Stimulated activated CD4-positive, alpha-beta T cell treated with anti-CD3 and anti-CD28 coated beads, TNF-alpha, amount 100 ng/mL, for 4 hours (primary cell): ENCODE data around the gene ENTREP1.

ENCODE experiments used
- DNase-seq, 3 experiments: peaks; one replicate each; pipeline ENCODE4 v3.0.0-alpha.2; 2020; ENCODE audit warnings: low read depth in 3 of 3

Gene ENTREP1

GRCh38 chr9:69364510-69365150, 39.6 kb downstream of the ENTREP1 start:
- no peak for DNase-seq

DNA sequence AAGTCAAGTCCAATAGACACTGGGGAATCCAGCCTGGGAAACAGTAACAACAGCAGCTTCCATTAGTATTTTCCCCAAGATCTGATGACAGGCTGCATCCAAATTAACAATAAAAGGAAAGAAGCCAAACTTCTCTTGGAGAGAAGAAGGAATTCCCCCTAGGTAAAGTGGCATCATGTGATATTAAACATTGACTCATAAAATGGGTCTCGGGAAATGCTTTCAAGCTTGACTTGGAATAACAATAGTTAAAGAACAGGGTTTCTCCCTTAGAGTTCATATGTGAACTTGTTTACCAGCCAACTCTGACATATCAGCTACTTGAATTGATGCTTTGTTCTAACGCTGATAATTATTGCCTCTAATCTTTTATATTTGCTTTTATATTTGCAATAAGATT, 45.4 kb downstream of the ENTREP1 start:
- DNase-seq = no peak

GRCh38 chr9:69371001-69371400, 46.0 kb downstream of the ENTREP1 start:
- no peak for DNase-seq

- DNase-seq = no peak
Observed at GRCh38 chr9:69376651-69377050, 51.6 kb downstream of the ENTREP1 start.

GRCh38 chr9:69377291-69377690, 52.3 kb downstream of the ENTREP1 start:
- DNase-seq = no peak

- no peak for DNase-seq
Observed at GRCh38 chr9:69377981-69378380, 53.0 kb downstream of the ENTREP1 start.

- DNase-seq = no peak
Observed at GRCh38 chr9:69379270-69379982, 54.4 kb downstream of the ENTREP1 start.

GRCh38 chr9:69380301-69380700, 55.3 kb downstream of the ENTREP1 start:
- no peak for DNase-seq

GRCh38 chr9:69380811-69381210, 55.8 kb downstream of the ENTREP1 start:
- no peak for DNase-seq

DNA sequence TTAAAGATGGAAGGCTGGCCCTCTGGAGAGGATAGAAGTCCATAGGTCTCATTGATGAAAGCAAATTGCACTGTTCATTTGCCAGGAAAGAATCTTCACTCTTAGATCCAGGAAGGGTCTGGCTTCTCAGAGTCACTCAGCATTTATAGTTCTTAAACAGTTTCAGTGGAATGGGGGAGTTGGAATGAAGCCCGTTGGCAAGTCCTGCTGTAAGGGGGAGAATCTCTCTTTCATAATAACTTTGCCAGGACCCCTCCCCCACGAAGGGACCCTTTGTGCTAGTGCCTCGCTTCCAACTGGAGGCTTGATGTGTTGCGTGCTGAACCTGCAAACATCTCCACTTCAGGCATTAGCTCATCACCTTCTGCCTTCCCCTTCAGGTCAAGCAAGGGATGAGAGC, 57.1 kb downstream of the ENTREP1 start:
- DNase-seq = no peak

DNA sequence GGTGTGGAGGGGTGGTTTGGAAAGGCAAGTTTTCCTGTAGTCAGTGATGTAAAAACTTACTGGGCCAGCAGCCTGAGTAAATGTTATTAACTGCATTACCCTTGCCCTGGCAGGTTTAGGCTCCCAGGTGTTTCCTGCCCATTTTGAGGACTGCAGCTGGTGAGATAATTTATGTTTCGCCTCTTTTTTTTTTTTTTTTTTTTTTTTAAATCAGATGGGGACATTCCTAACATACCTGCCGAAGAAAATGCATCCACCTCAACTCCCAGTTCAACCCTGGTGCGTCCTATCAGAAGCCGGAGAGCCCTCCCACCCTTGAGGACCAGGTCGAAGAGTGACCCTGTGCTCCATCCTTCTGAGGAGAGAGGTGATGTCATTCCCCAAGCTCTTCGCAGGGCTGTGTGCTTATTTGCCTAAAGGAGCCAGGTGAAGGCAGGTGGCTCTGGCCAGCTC, 60.6 kb downstream of the ENTREP1 start:
- DNase-seq = no peak

- no peak for DNase-seq
Observed at GRCh38 chr9:69386651-69387050, 61.6 kb downstream of the ENTREP1 start.

- no peak for DNase-seq
Observed at GRCh38 chr9:69388596-69388995, 63.6 kb downstream of the ENTREP1 start.

GRCh38 chr9:69389437-69389995, 64.5 kb downstream of the ENTREP1 start:
- DNase-seq = no peak

GRCh38 chr9:69391487-69391886, 66.5 kb downstream of the ENTREP1 start:
- DNase-seq = no peak

- DNase-seq = no peak
Observed at GRCh38 chr9:69391946-69392345, 66.9 kb downstream of the ENTREP1 start.

GRCh38 chr9:69392826-69393225, 67.8 kb downstream of the ENTREP1 start:
- no peak for DNase-seq

- DNase-seq = no peak
Observed at GRCh38 chr9:69393425-69393824, 68.4 kb downstream of the ENTREP1 start.

GRCh38 chr9:69395718-69396117, 70.7 kb downstream of the ENTREP1 start:
- no peak for DNase-seq

DNA sequence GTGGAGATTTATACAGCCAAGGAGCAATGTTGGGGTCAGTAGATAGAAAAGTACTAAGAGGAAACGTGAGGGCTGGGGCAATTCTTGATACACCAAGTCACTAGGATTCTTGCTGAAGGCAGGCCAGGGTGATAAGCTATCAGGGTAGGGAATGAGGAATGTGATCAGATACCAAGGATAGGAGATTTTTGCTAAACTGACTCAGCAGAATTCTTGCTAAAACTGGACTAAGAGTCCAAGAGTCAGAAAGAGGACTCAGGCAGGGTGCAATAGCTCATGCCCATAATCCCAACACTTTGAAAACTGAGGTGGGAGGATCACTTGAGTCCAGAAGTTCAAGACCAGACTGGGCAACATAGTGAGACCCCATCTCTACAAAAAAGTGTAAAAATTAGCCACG, 71.7 kb downstream of the ENTREP1 start:
- DNase-seq = no peak

DNA sequence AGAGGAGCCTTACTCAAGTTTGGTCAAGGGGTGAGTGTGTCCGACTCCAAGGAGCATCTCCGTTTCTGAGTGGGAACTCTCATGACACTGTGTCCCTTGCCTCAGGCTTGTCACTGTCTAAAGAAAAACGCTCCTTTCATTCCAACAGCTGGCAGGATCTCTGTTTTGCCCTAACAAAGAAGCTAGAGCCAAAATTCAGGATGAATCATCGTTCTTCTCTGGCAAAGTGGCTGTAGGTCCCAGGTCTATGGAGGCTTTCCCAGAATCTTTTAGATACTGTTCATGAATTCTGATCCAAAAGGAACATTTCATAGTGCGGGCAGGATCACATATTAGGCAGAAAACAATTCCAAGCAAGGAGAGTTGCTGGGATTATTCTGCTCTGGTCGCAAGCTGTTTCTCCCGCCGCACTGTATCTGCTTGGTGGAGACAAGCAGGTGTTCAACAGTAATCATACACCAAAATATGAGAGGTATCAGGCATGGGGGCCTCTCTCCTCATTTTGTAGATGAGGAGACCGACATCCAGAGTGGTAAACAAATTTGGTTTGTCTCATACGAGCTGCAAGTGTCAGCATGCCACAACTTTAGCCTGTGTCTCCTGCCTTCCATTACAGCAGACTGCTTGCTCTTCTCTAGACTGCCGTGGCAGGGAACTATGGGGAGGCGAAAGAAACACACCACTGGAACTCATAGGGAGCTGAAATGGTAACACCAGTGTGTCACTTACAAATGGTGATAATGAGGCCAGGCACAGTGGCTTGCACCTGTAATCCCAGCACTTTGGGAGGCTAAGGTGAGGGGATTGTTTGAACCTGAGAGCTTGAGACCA, 72.6 kb downstream of the ENTREP1 start:
- no peak for DNase-seq

DNA sequence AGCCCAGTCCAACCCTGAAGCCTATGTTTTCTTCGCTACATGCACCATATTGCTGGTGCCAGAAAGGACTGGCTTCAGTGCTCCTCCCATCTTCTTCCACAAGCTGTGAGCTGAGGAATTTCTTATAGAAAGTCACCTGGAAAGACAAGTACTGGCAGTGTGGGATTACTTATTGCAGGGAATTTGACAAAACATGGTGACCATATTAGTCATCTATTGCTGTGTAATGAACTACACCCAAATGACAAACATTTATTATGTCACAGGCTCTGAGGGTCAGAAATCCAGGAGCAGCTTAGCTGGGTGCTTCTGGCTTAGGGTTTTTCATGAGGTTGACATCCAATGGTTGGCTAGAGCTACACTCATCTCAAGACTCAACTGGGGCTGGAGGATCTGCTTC, 75.5 kb downstream of the ENTREP1 start:
- no peak for DNase-seq
